ENCODE results near the gene ANKRD30A. TPM values are rescaled to one million over a fixed set of nuclear protein-coding genes. Genes with fewer than 3 reads are reported as not detected.

ANKRD30A gene
- total and polyA plus RNA-seq, 2 donors (not counting 3 experiments of a cell fraction or from before 2014, with no cell fraction given), result not detected

DNA sequence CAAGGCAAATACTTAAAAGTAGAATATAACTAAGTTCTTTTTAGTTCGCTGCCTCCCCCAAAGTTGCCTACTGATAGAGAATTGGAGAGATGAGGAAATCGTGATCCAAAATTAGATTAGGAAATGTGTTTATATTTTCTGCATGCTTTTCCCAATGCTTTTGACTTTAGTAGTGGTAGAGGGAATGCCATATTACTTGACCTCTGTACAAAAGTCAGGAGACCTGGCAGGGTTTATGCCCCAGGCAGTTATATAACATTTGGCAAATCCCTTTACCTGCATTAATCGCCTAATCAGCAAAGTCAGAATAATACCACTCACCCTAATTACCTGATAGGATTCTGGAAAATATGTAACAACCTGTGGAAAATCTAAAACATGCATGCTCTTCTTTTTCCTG is 142.9 kb downstream of the ANKRD30A start:
- no peak for DNase-seq (ENCODE audit: low read depth, low spot score)
- H3K4me1 ChIP-seq (ENCODE audit: control insufficient read depth, extremely low read depth, insufficient read depth, low read length), result no peaks in the 10 kb centered on the region
- TF ChIP-seq GATA2 (IDR thresholded peaks at IDR 0.05; ENCODE audit: insufficient read depth, insufficient read length, low read depth, low read length), result no peak
- no peak for TF ChIP-seq CTCF (IDR thresholded peaks at IDR 0.05; ENCODE audit: extremely low read depth in 1 of 2, insufficient read depth in 1 of 2, low read depth in 1 of 2, low read length in 2 of 2)
- TF ChIP-seq MAX (IDR thresholded peaks at IDR 0.05; ENCODE audit: insufficient read depth, insufficient read length), result no peak
- TF ChIP-seq JUN (IDR thresholded peaks at IDR 0.05; ENCODE audit: borderline replicate concordance, insufficient read depth, insufficient read length, low read depth), result no peak
- TF ChIP-seq POLR2AphosphoS5 (IDR thresholded peaks at IDR 0.05; ENCODE audit: insufficient read depth, low read depth, low read length), result no peak
- no peak for TF ChIP-seq FOS (IDR thresholded peaks at IDR 0.05; ENCODE audit: borderline replicate concordance, insufficient read depth, low read length)
- no peak for TF ChIP-seq EZH2 (IDR thresholded peaks at IDR 0.05; ENCODE audit: borderline replicate concordance, low read depth, low read length, severe bottlenecking)
- no peak for TF ChIP-seq MYC (IDR thresholded peaks at IDR 0.05; ENCODE audit: low read depth, low read length)
- TF ChIP-seq POLR2A (IDR thresholded peaks at IDR 0.05; ENCODE audit: low read depth, low read length), result no peak
- H3K4me2 ChIP-seq (ENCODE audit: insufficient read depth, low read length), result no peak overlapping the region
- H3K9me1 ChIP-seq (replicated peaks; ENCODE audit: control insufficient read depth, extremely low read depth, insufficient read depth, low read length), result no peaks in the 10 kb centered on the region
- no peaks in the 10 kb centered on the region for H3K36me3 ChIP-seq (ENCODE audit: control insufficient read depth in 2 of 2, extremely low read depth in 1 of 2, insufficient read depth in 2 of 2, low read length in 2 of 2)
- H3K9ac ChIP-seq (replicated peaks; ENCODE audit: extremely low read depth, insufficient read depth, low read length), result no peak overlapping the region
- H3K9me3 ChIP-seq (replicated peaks; ENCODE audit: control insufficient read depth, insufficient read depth, low read length), result peaks cover 4% of the 10 kb centered on the region
- dilution Hi-C loops (cut with MboI; ENCODE audit: extremely low pct_ligation_motif_present, low sequenced_read_pairs) (no loop called here), intact Hi-C loops (cut with micrococcal nuclease) (no loop called here)
- no peaks in the 10 kb centered on the region for H4K20me1 ChIP-seq (replicated peaks; ENCODE audit: control insufficient read depth, extremely low read depth, insufficient read depth, low read length)
- no peaks in the 10 kb centered on the region for H3K79me2 ChIP-seq (ENCODE audit: control insufficient read depth, insufficient read depth, low read length)
- no peak for FAIRE-seq
- ChIA-PET POLR2A (no interaction called here), CTCF (no interaction called here)
- no TSS peak for BruUV-seq (replicated peaks)
- H3K4me3 ChIP-seq (replicated peaks in 1 of 3; ENCODE audit: insufficient read depth in 1 of 3, low read depth in 1 of 3, low read length in 3 of 3), result no peak overlapping the region
- H3K27ac ChIP-seq (ENCODE audit: insufficient read depth, low read depth, low read length), result no peak overlapping the region
- H3K27me3 ChIP-seq (ENCODE audit: control insufficient read depth in 2 of 2, insufficient read depth in 2 of 2, low read length in 2 of 2), result no peaks in the 10 kb centered on the region
- H2AFZ ChIP-seq (ENCODE audit: low read depth, low read length), result no peak overlapping the region
